Stimulated activated naive CD4-positive, alpha-beta T cell (primary cell): Measurements from ENCODE around the gene ARHGEF10L.

Experiments
- DNase-seq, 6 experiments: peaks; one replicate each; lab custom pipeline; 2025; lab: John Stamatoyannopoulos, UW

Gene ARHGEF10L

GRCh38 chr1:17594026-17594425 is 54.5 kb downstream of the ARHGEF10L start:
- DNase-seq: no peak

- DNase-seq: no peak
Measured at GRCh38 chr1:17594690-17595601, 55.4 kb downstream of the ARHGEF10L start.

- no peak for DNase-seq
Measured at GRCh38 chr1:17595602-17595925, 56.1 kb downstream of the ARHGEF10L start.

GRCh38 chr1:17596186-17596585 is 56.7 kb downstream of the ARHGEF10L start:
- no peak for DNase-seq

- DNase-seq: no peak
Measured at GRCh38 chr1:17596651-17597509, 57.4 kb downstream of the ARHGEF10L start.

- DNase-seq: no peak
Measured at GRCh38 chr1:17597651-17598050, 58.2 kb downstream of the ARHGEF10L start.

GRCh38 chr1:17598251-17598650 is 58.8 kb downstream of the ARHGEF10L start:
- DNase-seq: no peak

GRCh38 chr1:17599291-17599953 is 59.9 kb downstream of the ARHGEF10L start:
- DNase-seq: no peak

GRCh38 chr1:17599954-17600300 is 60.4 kb downstream of the ARHGEF10L start:
- no peak for DNase-seq

GRCh38 chr1:17600321-17600720 is 60.8 kb downstream of the ARHGEF10L start:
- no peak for DNase-seq

- no peak for DNase-seq
Measured at GRCh38 chr1:17601643-17602382, 62.3 kb downstream of the ARHGEF10L start.

- DNase-seq: no peak
Measured at GRCh38 chr1:17603091-17603841, 63.8 kb downstream of the ARHGEF10L start.

- DNase-seq: no peak
Measured at GRCh38 chr1:17605582-17606344, 66.3 kb downstream of the ARHGEF10L start.

- no peak for DNase-seq
Measured at GRCh38 chr1:17606826-17607440, 67.4 kb downstream of the ARHGEF10L start.

- no peak for DNase-seq
Measured at GRCh38 chr1:17607644-17608581, 68.4 kb downstream of the ARHGEF10L start.

GRCh38 chr1:17609529-17609928 is 70.0 kb downstream of the ARHGEF10L start:
- no peak for DNase-seq

- no peak for DNase-seq
Measured at GRCh38 chr1:17610085-17610484, 70.6 kb downstream of the ARHGEF10L start.

- no peak for DNase-seq
Measured at GRCh38 chr1:17610713-17611112, 71.2 kb downstream of the ARHGEF10L start.

- DNase-seq: no peak
Measured at GRCh38 chr1:17611991-17612390, 72.5 kb downstream of the ARHGEF10L start.
